ENCODE measurements around the gene FOXN3. TPM values are rescaled to one million over a fixed set of nuclear protein-coding genes. Genes with fewer than 3 reads are reported as not detected.

Gene FOXN3
- total and polyA plus RNA-seq, 2 donors (not counting 1 experiment from before 2014, with no cell fraction given), result 27.9 to 33.3 TPM

DNA sequence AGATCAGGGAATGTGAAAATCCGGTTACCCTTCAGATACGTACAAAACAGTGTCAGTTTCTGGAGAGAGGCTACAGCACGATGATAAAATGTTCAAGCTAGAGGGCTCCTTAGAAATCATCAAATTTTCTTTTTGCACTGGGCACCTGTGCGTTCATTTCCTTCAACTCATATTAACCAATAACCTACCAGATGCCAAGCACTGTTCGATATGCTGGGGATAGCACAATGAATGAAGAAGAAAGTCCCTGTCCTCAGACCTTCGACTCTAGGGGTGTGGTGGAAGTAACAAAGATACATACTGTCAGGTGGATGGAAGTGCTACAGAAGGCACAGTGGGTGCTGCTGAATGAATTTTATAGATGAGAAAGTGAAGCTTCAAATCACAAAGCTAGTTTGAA is 172.3 kb downstream of the FOXN3 start:
- no peaks in the 10 kb centered on the region for H3K4me1 ChIP-seq (ENCODE audit: control insufficient read depth, extremely low read depth, insufficient read depth, low read length)
- H3K9ac ChIP-seq (ENCODE audit: insufficient read depth, low read length), result no peak overlapping the region
- no peak overlapping the region for H3K4me3 ChIP-seq (replicated peaks in 1 of 4; ENCODE audit: control extremely low read depth in 1 of 4, insufficient read depth in 1 of 4, low read depth in 3 of 4, low read length in 4 of 4)
- no peak overlapping the region for H3K27ac ChIP-seq (ENCODE audit: insufficient read depth, low read length)
- H3K79me2 ChIP-seq (ENCODE audit: control insufficient read depth, insufficient read depth, low read length), result no peaks in the 10 kb centered on the region
- H3K36me3 ChIP-seq (ENCODE audit: control insufficient read depth, insufficient read depth, low read length), result no peaks in the 10 kb centered on the region
- no peak overlapping the region for H2AFZ ChIP-seq (ENCODE audit: low read length)
- no peak for DNase-seq (ENCODE audit: low read depth in 2 of 2)
- H3K4me2 ChIP-seq (ENCODE audit: extremely low read depth, insufficient read depth, low read length), result no peak overlapping the region
- no peaks in the 10 kb centered on the region for H3K9me3 ChIP-seq (ENCODE audit: control insufficient read depth, insufficient read depth, low read depth, low read length)
- no peaks in the 10 kb centered on the region for H3K27me3 ChIP-seq (ENCODE audit: control insufficient read depth, insufficient read depth, low read length)
- TF ChIP-seq, protein P1, sequence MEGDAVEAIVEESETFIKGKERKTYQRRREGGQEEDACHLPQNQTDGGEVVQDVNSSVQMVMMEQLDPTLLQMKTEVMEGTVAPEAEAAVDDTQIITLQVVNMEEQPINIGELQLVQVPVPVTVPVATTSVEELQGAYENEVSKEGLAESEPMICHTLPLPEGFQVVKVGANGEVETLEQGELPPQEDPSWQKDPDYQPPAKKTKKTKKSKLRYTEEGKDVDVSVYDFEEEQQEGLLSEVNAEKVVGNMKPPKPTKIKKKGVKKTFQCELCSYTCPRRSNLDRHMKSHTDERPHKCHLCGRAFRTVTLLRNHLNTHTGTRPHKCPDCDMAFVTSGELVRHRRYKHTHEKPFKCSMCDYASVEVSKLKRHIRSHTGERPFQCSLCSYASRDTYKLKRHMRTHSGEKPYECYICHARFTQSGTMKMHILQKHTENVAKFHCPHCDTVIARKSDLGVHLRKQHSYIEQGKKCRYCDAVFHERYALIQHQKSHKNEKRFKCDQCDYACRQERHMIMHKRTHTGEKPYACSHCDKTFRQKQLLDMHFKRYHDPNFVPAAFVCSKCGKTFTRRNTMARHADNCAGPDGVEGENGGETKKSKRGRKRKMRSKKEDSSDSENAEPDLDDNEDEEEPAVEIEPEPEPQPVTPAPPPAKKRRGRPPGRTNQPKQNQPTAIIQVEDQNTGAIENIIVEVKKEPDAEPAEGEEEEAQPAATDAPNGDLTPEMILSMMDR (conservative IDR thresholded peaks at IDR 0.05 in 1 of 2, IDR thresholded peaks at IDR 0.05 in 1 of 2; ENCODE audit: low read depth in 1 of 2, low read length in 2 of 2), result no peak
- no peak for TF ChIP-seq EZH2 (IDR thresholded peaks at IDR 0.05; ENCODE audit: low read length, missing control alignments)
- H4K20me1 ChIP-seq (ENCODE audit: control insufficient read depth, extremely low read depth, insufficient read depth, low read length), result no peaks in the 10 kb centered on the region

DNA sequence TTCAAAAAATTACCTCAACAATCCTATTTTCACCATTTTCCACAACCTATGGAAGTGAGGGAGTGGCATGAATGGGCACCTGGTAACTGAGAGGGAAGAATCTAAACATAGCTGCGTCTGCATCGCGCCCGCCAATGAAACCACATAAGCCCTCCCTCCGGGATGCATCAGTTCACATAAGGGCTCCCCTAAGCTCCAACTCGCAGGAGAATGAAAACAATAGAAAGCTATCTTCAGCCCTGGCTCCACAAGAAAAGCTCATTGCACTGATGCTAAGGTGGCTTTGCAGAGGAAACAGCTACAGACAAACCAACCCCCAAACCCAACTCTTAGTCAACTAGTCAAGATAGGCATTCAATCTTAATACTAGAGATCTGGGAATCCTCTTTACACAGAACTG is 173.3 kb downstream of the FOXN3 start:
- DNase-seq (ENCODE audit: low read depth in 2 of 2), result no peak
- Histone ChIP-seq H3K79me2 (ENCODE audit: control insufficient read depth, insufficient read depth, low read length) (no peaks in the 10 kb centered on the region), H2AFZ (ENCODE audit: low read length) (no peak overlapping the region), H3K36me3 (ENCODE audit: control insufficient read depth, insufficient read depth, low read length) (no peaks in the 10 kb centered on the region), H3K27ac (ENCODE audit: insufficient read depth, low read length) (no peak overlapping the region), H3K27me3 (ENCODE audit: control insufficient read depth, insufficient read depth, low read length) (no peaks in the 10 kb centered on the region), H4K20me1 (ENCODE audit: control insufficient read depth, extremely low read depth, insufficient read depth, low read length) (no peaks in the 10 kb centered on the region), H3K4me1 (ENCODE audit: control insufficient read depth, extremely low read depth, insufficient read depth, low read length) (no peaks in the 10 kb centered on the region), H3K9ac (ENCODE audit: insufficient read depth, low read length) (no peak overlapping the region), H3K4me2 (ENCODE audit: extremely low read depth, insufficient read depth, low read length) (no peak overlapping the region), H3K9me3 (ENCODE audit: control insufficient read depth, insufficient read depth, low read depth, low read length) (no peaks in the 10 kb centered on the region), H3K4me3 (replicated peaks in 1 of 4; ENCODE audit: control extremely low read depth in 1 of 4, insufficient read depth in 1 of 4, low read depth in 3 of 4, low read length in 4 of 4) (no peak overlapping the region)
- no peak for TF ChIP-seq EZH2 (IDR thresholded peaks at IDR 0.05; ENCODE audit: low read length, missing control alignments)
- TF ChIP-seq, protein P1 (conservative IDR thresholded peaks at IDR 0.05 in 1 of 2, IDR thresholded peaks at IDR 0.05 in 1 of 2; ENCODE audit: low read depth in 1 of 2, low read length in 2 of 2), result no peak

DNA sequence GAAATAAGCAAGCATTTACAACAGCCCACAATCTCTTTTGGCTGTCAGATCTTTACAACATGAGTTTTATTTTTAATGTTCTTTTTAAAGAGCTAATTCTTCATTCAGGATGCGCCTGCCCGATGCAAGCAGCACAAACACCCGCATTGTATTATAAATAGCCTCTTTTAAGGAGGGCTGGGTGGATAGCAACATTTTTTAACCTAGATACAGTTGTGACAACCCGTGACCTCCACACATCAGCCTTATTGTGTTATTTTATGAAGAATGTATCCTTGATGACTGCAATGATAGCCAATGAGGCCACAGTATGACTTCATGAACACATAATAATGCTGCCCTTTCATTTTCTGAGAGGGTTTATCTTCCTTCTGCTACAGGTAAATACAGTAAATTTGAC is 173.7 kb downstream of the FOXN3 start:
- Histone ChIP-seq H2AFZ (ENCODE audit: low read length) (no peak overlapping the region), H3K27ac (ENCODE audit: insufficient read depth, low read length) (no peak overlapping the region), H3K4me3 (replicated peaks in 1 of 4; ENCODE audit: control extremely low read depth in 1 of 4, insufficient read depth in 1 of 4, low read depth in 3 of 4, low read length in 4 of 4) (no peak overlapping the region), H3K4me1 (ENCODE audit: control insufficient read depth, extremely low read depth, insufficient read depth, low read length) (no peaks in the 10 kb centered on the region), H3K4me2 (ENCODE audit: extremely low read depth, insufficient read depth, low read length) (no peak overlapping the region), H4K20me1 (ENCODE audit: control insufficient read depth, extremely low read depth, insufficient read depth, low read length) (no peaks in the 10 kb centered on the region), H3K36me3 (ENCODE audit: control insufficient read depth, insufficient read depth, low read length) (no peaks in the 10 kb centered on the region), H3K27me3 (ENCODE audit: control insufficient read depth, insufficient read depth, low read length) (no peaks in the 10 kb centered on the region), H3K9me3 (ENCODE audit: control insufficient read depth, insufficient read depth, low read depth, low read length) (no peaks in the 10 kb centered on the region), H3K79me2 (ENCODE audit: control insufficient read depth, insufficient read depth, low read length) (no peaks in the 10 kb centered on the region), H3K9ac (ENCODE audit: insufficient read depth, low read length) (no peak overlapping the region)
- no peak for TF ChIP-seq EZH2 (IDR thresholded peaks at IDR 0.05; ENCODE audit: low read length, missing control alignments)
- TF ChIP-seq, protein P1 (conservative IDR thresholded peaks at IDR 0.05 in 1 of 2, IDR thresholded peaks at IDR 0.05 in 1 of 2; ENCODE audit: low read depth in 1 of 2, low read length in 2 of 2), result no peak
- no peak for DNase-seq (ENCODE audit: low read depth in 2 of 2)
